HL-60 (cell line): ENCODE data around the gene DRC7.

Experiments
- DNase-seq, 2 experiments: peaks; one replicate each; pipeline ENCODE4 v3.0.0-alpha.2; 2010 to 2020; ENCODE audit warnings: low read depth in 1 of 2, low spot score in 1 of 2
- H3K27ac ChIP-seq: fragments of 250-450 bp; sonication (Bioruptor Pico); replicated peaks from 2 replicates; pipeline ENCODE4 v1.5.1; 2020; ENCODE audit warnings: mild to moderate bottlenecking, moderate library complexity
- H3K27me3 ChIP-seq: fragments of 250-450 bp; sonication (Bioruptor Pico); 2 replicates; pipeline ENCODE4 v1.5.1; 2021; ENCODE audit warnings: mild to moderate bottlenecking, moderate library complexity; ENCODE audit not compliant: insufficient read depth, poor library complexity, severe bottlenecking
- H3K4me3 ChIP-seq: replicated peaks from 2 replicates; pipeline ENCODE4 v1.5.1; 2011; ENCODE audit warnings: mild to moderate bottlenecking, control low read depth, low read length; ENCODE audit not compliant: insufficient read depth
- CTCF ChIP-seq: IDR thresholded peaks from one replicate; pipeline ENCODE4 v1.5.1; 2011; ENCODE audit warnings: low read length, control low read depth, inconsistent platforms; ENCODE audit not compliant: insufficient read depth
- GABPA ChIP-seq: IDR thresholded peaks from 2 replicates; pipeline ENCODE4 v1.6.1; 2012; ENCODE audit warnings: low read depth
- POLR2AphosphoS5 ChIP-seq: IDR thresholded peaks from 2 replicates; pipeline ENCODE4 v1.6.1; 2012; ENCODE audit warnings: low read depth
- SPI1 ChIP-seq: IDR thresholded peaks from 2 replicates; pipeline ENCODE4 v1.6.1; 2012; ENCODE audit warnings: low read depth, mild to moderate bottlenecking, borderline replicate concordance
- TF ChIP-seq, protein P1 (sequence below): IDR thresholded peaks from 2 replicates; pipeline ENCODE4 v1.6.1; 2012; ENCODE audit warnings: low read depth; ENCODE audit not compliant: insufficient replicate concordance

Gene DRC7

DNA sequence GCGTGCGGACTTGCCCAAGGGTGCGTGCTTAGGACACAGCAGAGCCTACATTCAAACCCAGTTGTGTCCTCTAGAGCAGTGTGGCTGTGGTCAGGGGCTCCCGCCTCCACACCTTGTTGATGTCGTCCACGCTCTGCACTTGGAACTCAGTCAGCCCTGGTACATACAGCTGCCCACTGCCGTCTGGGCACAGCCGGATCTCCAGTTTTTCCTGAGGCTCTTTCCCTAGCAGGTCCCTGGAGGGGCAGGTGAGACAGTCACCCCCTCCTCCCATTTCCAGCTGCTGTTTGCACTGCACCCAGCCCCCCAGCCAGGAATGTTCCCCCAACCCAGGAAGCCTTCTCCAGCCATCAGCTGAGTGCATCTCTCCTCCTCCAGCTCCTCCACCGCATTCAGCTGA is 66.7 kb downstream of the DRC7 start:
- Histone ChIP-seq H3K27me3 (no peaks in the 10 kb centered on the region), H3K4me3 (no peak overlapping the region), H3K27ac (no peak overlapping the region)
- DNase-seq = no peak
- no peak for TF ChIP-seq GABPA
- TF ChIP-seq, protein P1, sequence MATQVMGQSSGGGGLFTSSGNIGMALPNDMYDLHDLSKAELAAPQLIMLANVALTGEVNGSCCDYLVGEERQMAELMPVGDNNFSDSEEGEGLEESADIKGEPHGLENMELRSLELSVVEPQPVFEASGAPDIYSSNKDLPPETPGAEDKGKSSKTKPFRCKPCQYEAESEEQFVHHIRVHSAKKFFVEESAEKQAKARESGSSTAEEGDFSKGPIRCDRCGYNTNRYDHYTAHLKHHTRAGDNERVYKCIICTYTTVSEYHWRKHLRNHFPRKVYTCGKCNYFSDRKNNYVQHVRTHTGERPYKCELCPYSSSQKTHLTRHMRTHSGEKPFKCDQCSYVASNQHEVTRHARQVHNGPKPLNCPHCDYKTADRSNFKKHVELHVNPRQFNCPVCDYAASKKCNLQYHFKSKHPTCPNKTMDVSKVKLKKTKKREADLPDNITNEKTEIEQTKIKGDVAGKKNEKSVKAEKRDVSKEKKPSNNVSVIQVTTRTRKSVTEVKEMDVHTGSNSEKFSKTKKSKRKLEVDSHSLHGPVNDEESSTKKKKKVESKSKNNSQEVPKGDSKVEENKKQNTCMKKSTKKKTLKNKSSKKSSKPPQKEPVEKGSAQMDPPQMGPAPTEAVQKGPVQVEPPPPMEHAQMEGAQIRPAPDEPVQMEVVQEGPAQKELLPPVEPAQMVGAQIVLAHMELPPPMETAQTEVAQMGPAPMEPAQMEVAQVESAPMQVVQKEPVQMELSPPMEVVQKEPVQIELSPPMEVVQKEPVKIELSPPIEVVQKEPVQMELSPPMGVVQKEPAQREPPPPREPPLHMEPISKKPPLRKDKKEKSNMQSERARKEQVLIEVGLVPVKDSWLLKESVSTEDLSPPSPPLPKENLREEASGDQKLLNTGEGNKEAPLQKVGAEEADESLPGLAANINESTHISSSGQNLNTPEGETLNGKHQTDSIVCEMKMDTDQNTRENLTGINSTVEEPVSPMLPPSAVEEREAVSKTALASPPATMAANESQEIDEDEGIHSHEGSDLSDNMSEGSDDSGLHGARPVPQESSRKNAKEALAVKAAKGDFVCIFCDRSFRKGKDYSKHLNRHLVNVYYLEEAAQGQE = no peak
- no peak for TF ChIP-seq CTCF
- TF ChIP-seq SPI1 = no peak
- TF ChIP-seq POLR2AphosphoS5 = no peak

- DNase-seq = no peak
- H3K27me3 ChIP-seq = no peaks in the 10 kb centered on the region
- no peak overlapping the region for H3K27ac ChIP-seq
- H3K4me3 ChIP-seq = no peak overlapping the region
- TF ChIP-seq CTCF = no peak
- TF ChIP-seq SPI1 = no peak
- TF ChIP-seq, protein P1 = no peak
Measured at GRCh38 chr16:57761957-57762356, 67.4 kb downstream of the DRC7 start.

GRCh38 chr16:57762365-57763040 is 67.9 kb downstream of the DRC7 start:
- DNase-seq = no peak
- no peak overlapping the region for H3K27ac ChIP-seq
- no peak for TF ChIP-seq SPI1
- TF ChIP-seq GABPA = no peak
- no peak for TF ChIP-seq CTCF
- TF ChIP-seq, protein P1 = no peak
- TF ChIP-seq POLR2AphosphoS5 = no peak

More at GRCh38 chr16:57762365-57763040, 67.9 kb downstream of the DRC7 start:
- Histone ChIP-seq H3K27me3 (no peaks in the 10 kb centered on the region), H3K4me3 (no peak overlapping the region)
